ENCODE data around the gene BCHE.

DNA sequence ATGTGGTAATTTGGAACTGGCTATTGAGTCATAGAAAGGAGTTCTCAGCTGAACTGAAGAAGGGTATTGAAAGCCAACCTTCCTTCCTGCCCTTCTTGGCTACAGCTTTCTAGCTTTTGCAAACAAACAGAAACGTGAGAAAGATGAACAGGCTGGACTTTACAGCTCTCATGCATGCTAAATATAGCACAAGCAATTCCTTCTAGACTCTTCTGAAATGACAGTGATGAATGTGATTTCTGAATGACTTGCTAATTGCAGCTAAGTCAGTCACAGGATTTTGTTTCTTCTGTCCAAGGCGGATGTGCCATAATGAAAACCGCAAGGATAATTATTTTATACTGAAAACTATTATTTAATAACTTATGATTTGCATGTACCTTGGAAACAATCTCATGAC lies 36.3 kb downstream of the BCHE start:
- TF ChIP-seq, protein P1, sequence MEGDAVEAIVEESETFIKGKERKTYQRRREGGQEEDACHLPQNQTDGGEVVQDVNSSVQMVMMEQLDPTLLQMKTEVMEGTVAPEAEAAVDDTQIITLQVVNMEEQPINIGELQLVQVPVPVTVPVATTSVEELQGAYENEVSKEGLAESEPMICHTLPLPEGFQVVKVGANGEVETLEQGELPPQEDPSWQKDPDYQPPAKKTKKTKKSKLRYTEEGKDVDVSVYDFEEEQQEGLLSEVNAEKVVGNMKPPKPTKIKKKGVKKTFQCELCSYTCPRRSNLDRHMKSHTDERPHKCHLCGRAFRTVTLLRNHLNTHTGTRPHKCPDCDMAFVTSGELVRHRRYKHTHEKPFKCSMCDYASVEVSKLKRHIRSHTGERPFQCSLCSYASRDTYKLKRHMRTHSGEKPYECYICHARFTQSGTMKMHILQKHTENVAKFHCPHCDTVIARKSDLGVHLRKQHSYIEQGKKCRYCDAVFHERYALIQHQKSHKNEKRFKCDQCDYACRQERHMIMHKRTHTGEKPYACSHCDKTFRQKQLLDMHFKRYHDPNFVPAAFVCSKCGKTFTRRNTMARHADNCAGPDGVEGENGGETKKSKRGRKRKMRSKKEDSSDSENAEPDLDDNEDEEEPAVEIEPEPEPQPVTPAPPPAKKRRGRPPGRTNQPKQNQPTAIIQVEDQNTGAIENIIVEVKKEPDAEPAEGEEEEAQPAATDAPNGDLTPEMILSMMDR (IDR thresholded peaks at IDR 0.05; ENCODE audit: low read depth, low read length, poor library complexity, severe bottlenecking), result no peak
- no peak for TF ChIP-seq EZH2phosphoT487 (IDR thresholded peaks at IDR 0.05; ENCODE audit: borderline replicate concordance, low read length)

Measured in DOHH2 (cell line).